Measurements from ENCODE around the gene NADSYN1. TPM values are rescaled to one million over a fixed set of nuclear protein-coding genes. Genes with fewer than 3 reads are reported as not detected.

The NADSYN1 gene
- total RNA-seq, 4 donors from 2014 or later, result 144 to 271 (median 195) TPM

- Histone ChIP-seq H3K9me3 (peaks cover 12 to 19% of the 10 kb centered on the region in 2 donors), H3K4me3 (no peak overlapping the region), H3K27me3 (no peaks in the 10 kb centered on the region), H3K4me1 (no peaks in the 10 kb centered on the region), H3K36me3 (peaks cover 0 to 27% (median 11%) of the 10 kb centered on the region in 4 donors), H3K27ac (no peak overlapping the region)
- in situ Hi-C loops (cut with MboI; ENCODE audit: low pct_ligation_motif_present in 1 of 4, low pct_unique_long_range_greater_than_20kb in 1 of 4, low sequenced_read_pairs in 3 of 4), result no loop called here
- no peak for DNase-seq
- TF ChIP-seq CTCF (IDR thresholded peaks at IDR 0.05) (no peak), POLR2A (IDR thresholded peaks at IDR 0.05) (no peak), POLR2AphosphoS5 (IDR thresholded peaks at IDR 0.05) (no peak), EP300 (IDR thresholded peaks at IDR 0.05; ENCODE audit: low read depth) (no peak)
- WGBS, 2 donors (ENCODE audit: low coverage in 1 of 2), result 64 to 70% methylated on average over 2 of the region's 2 CpGs
- intact Hi-C loops (cut with DNase I; ENCODE audit: low total_unique reads), result no loop called here
These were observed 52.0 kb downstream of the NADSYN1 start for GRCh38 chr11:71505001-71505400.

GRCh38 chr11:71505781-71506180, 52.8 kb downstream of the NADSYN1 start:
- TF ChIP-seq EP300 (IDR thresholded peaks at IDR 0.05; ENCODE audit: low read depth) (no peak), POLR2A (IDR thresholded peaks at IDR 0.05) (no peak)
- H3K4me1 ChIP-seq, result no peaks in the 10 kb centered on the region
- no peak overlapping the region for H3K4me3 ChIP-seq
- peaks cover 0 to 25% (median 9%) of the 10 kb centered on the region in 4 donors for H3K36me3 ChIP-seq
- H3K27ac ChIP-seq, result no peak overlapping the region
- H3K9me3 ChIP-seq, result peaks cover 12 to 24% of the 10 kb centered on the region in 2 donors
- DNase-seq, result no peak
- WGBS, 2 donors (ENCODE audit: low coverage in 1 of 2), result 72 to 90% methylated on average over 3 to 9 of the region's 9 CpGs
- no peaks in the 10 kb centered on the region for H3K27me3 ChIP-seq
- intact Hi-C loops (cut with DNase I; ENCODE audit: low total_unique reads), result no loop called here
- in situ Hi-C loops (cut with MboI; ENCODE audit: low pct_ligation_motif_present in 1 of 4, low pct_unique_long_range_greater_than_20kb in 1 of 4, low sequenced_read_pairs in 3 of 4), result no loop called here

GRCh38 chr11:71507102-71507501, 54.1 kb downstream of the NADSYN1 start:
- Histone ChIP-seq H3K36me3 (peaks cover 0 to 12% (median 5%) of the 10 kb centered on the region in 4 donors), H3K27ac (no peak overlapping the region), H3K4me1 (no peaks in the 10 kb centered on the region), H3K27me3 (no peaks in the 10 kb centered on the region), H3K9me3 (peaks cover 12 to 24% of the 10 kb centered on the region in 2 donors), H3K4me3 (no peak overlapping the region)
- TF ChIP-seq CTCF (IDR thresholded peaks at IDR 0.05), result no peak
- in situ Hi-C loops (cut with MboI; ENCODE audit: low pct_ligation_motif_present in 1 of 4, low pct_unique_long_range_greater_than_20kb in 1 of 4, low sequenced_read_pairs in 3 of 4) (no loop called here), intact Hi-C loops (cut with DNase I; ENCODE audit: low total_unique reads) (no loop called here)
- WGBS, 2 donors (ENCODE audit: low coverage in 1 of 2), result 87 to 94% methylated on average over 5 of the region's 5 CpGs
- DNase-seq, result no peak

- in situ Hi-C loops (cut with MboI; ENCODE audit: low pct_ligation_motif_present in 1 of 4, low pct_unique_long_range_greater_than_20kb in 1 of 4, low sequenced_read_pairs in 3 of 4), result no loop called here
- no peaks in the 10 kb centered on the region for H3K27me3 ChIP-seq
- H3K27ac ChIP-seq, result no peak overlapping the region
- H3K36me3 ChIP-seq, result no peaks in the 10 kb centered on the region
- H3K9me3 ChIP-seq, result no peaks in the 10 kb centered on the region
- intact Hi-C loops (cut with DNase I; ENCODE audit: low total_unique reads), result no loop called here
- no peak for TF ChIP-seq CTCF (IDR thresholded peaks at IDR 0.05)
- TF ChIP-seq EP300 (IDR thresholded peaks at IDR 0.05; ENCODE audit: low read depth), result no peak
- TF ChIP-seq POLR2AphosphoS5 (IDR thresholded peaks at IDR 0.05), result no peak
- TF ChIP-seq POLR2A (IDR thresholded peaks at IDR 0.05), result no peak
- DNase-seq, result no peak
- no peaks in the 10 kb centered on the region for H3K4me1 ChIP-seq
- no peak overlapping the region for H3K4me3 ChIP-seq
- WGBS, 2 donors (ENCODE audit: low coverage in 1 of 2), result 95 to 100% methylated on average over 1 to 28 of the region's 55 CpGs
These were observed 65.8 kb downstream of the NADSYN1 start for GRCh38 chr11:71518506-71519471.

Measured in transverse colon (tissue), 4 donors.